Pancreas (tissue), 10 donors: ENCODE measurements around the gene SP7. TPM values are rescaled to one million over a fixed set of nuclear protein-coding genes. Genes with fewer than 3 reads are reported as not detected.
"Not testable (repeated sequence)": the region's sequence is repeated elsewhere in the genome, so short reads cannot be mapped to it uniquely, and the experiment has no call there.

Experiments
- ATAC-seq, 4 donors: fragments of 200-7000 bp; cut with Tn5 transposase; one replicate each; pipeline versions ENCODE4 v1.8.0 to v1.9.1; 2020; ENCODE audit warnings: mild to moderate bottlenecking in 4 of 4, moderate library complexity in 4 of 4
- DNase-seq, 6 donors: peaks; one replicate each; pipeline ENCODE4 v3.0.0-alpha.2; 2020
- FAIRE-seq: peaks from 2 replicates; lab custom pipeline; 2012; peaks lifted over from hg19 to GRCh38; lab: Jason Lieb, UNC
- H3K27ac ChIP-seq, 4 donors: fragments of 200-600 bp; sonication (generic); 1 replicate in 3 of 4; 2 replicates in 1 of 4; pipeline versions ENCODE4 v1.5.0 to v1.8.0; 2020
- H3K27me3 ChIP-seq, 4 donors: fragments of 200-600 bp; one replicate each; pipeline ENCODE4 v1.8.0; 2021
- H3K36me3 ChIP-seq, 3 donors: fragments of 200-600 bp; sonication (generic) in 1 of 3; one replicate each; pipeline versions ENCODE4 v1.5.0 to v1.8.0; 2020 to 2021
- H3K4me1 ChIP-seq, 3 donors: fragments of 200-600 bp; one replicate each; pipeline ENCODE4 v1.8.0; 2021
- H3K4me3 ChIP-seq, 4 donors: fragments of 200-600 bp; sonication (generic) in 2 of 4; one replicate each; pipeline versions ENCODE4 v1.5.0 to v1.8.0; 2020 to 2021
- H3K9me3 ChIP-seq, 4 donors: fragments of 200-600 bp; one replicate each; pipeline ENCODE4 v1.8.0; 2021
- CTCF ChIP-seq, 4 donors: fragments of 200-600 bp; sonication (generic) in 3 of 4; IDR thresholded peaks; one replicate each; pipeline versions ENCODE4 v1.5.0 to v1.8.0; 2021; ENCODE audit warnings: antibody characterized with exemption in 4 of 4
- WGBS, 2 donors: extraction: QIAGEN DNeasy Blood & Tissue Kit; methylation state at CpG; one replicate each; pipeline ENCODE4 v1.1.7; 2013; 5-methylcytosine and 5-hydroxymethylcytosine counted together
- intact Hi-C, 3 donors: fragments of 100-400 bp; cut with DNase I; formaldehyde crosslinking; loops; one replicate each; pipeline versions ENCODE4 v1.11.1 to v1.14.2; 2022
- polyA plus RNA-seq, 2 donors: library from polyadenylated mRNA; stranded (reverse); fragments of 200-250 nt; gene quantifications; one replicate each; pipeline ENCODE4 v1.2.3, GENCODE V29; 2013
- total RNA-seq, 6 donors: library from RNA; stranded (reverse); fragmentation: NEBNext Ultra II Directional in 4 of 6; extraction: Animal tissue kit (Norgen Biotek cat#: 25700) in 4 of 6; gene quantifications; one replicate each; pipeline versions ENCODE4 v1.2.1 to v1.2.4, GENCODE V29; 2021 to 2023
- donor health status: healthy with polysubstance abuse.
- donor health status: DM: no; HTN: no; CAD: no; lungs with moderate emphysema.
- donor health status: DM: no; HTN: no; CAD: no.
- donor health status: control.
- donor health status: control.
- donor health status: Bipolar disorder and iron deficiency.
- donor health status: DM: yes; HTN: yes; CAD: no.
- donor health status: DM: no; HTN: no; CAD: no.
- donor health status: DM: no; HTN: no; CAD: no.
- donor health status: DM: yes; HTN: yes; CAD: no.

Gene SP7
- total and polyA plus RNA-seq, 8 donors: not detected

DNA sequence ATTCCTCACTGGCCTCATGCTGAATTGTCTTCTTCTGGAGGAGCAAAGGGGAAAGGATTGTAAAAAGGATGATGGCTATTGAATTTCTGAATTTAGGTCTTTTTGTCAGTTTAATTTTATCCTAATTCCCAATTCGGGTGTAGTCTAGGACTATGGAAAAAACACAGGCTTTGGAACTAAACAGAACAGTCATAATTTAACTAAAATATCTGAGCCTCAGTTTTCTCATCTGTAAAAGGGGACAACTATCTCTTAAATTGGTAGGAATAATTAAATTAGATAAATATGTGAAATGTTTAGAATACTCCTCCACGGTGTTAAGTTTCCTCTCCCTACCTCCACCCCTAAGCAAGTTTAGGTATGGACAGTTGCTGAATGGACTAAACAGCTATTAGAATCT lies 40.6 kb upstream of the SP7 start:
- Histone ChIP-seq H3K27me3 (no peaks in the 10 kb centered on the region), H3K36me3 (no peaks in the 10 kb centered on the region), H3K27ac (no peak overlapping the region), H3K4me1 (peaks cover 14 to 32% (median 23%) of the 10 kb centered on the region in 3 donors), H3K9me3 (no peaks in the 10 kb centered on the region), H3K4me3 (no peak overlapping the region)
- ATAC-seq (no peak), DNase-seq (no peak), FAIRE-seq (no peak)
- TF ChIP-seq CTCF (IDR thresholded peaks at IDR 0.05): no peak
- intact Hi-C loops: no loop called here
- WGBS, 2 donors: 73 to 83% methylated on average over 2 of the region's 2 CpGs

- H3K4me3 ChIP-seq, H3K9me3 ChIP-seq, ATAC-seq, intact Hi-C loops, FAIRE-seq, H3K27me3 ChIP-seq, H3K36me3 ChIP-seq: not testable (repeated sequence)
- 89 to 91% methylated on average over 14 of the region's 14 CpGs for WGBS, 2 donors
- Histone ChIP-seq H3K27ac (peak overlapping the region in 2 of 4 donors; percentile 49 to 76), H3K4me1 (peaks cover 14 to 36% (median 24%) of the 10 kb centered on the region in 3 donors)
- peak in 1 of 6 donors; percentile 22 for DNase-seq
Measured at GRCh38 chr12:53374277-53374676, 38.1 kb upstream of the SP7 start.

GRCh38 chr12:53373554-53374133 lies 37.5 kb upstream of the SP7 start:
- 63 to 70% methylated on average over 6 of the region's 6 CpGs for WGBS, 2 donors
- FAIRE-seq: not testable (repeated sequence)

GRCh38 chr12:53365245-53365904 lies 29.2 kb upstream of the SP7 start:
- no peak overlapping the region for H3K4me3 ChIP-seq
- ATAC-seq (peak in 3 of 4 donors; percentile 22 to 77 (median 65)), FAIRE-seq (no peak), DNase-seq (no peak)
- TF ChIP-seq CTCF (IDR thresholded peaks at IDR 0.05): no peak
- H3K27me3 ChIP-seq: no peaks in the 10 kb centered on the region
- H3K36me3 ChIP-seq: no peaks in the 10 kb centered on the region
- peaks cover 2 to 11% (median 5%) of the 10 kb centered on the region in 3 donors for H3K4me1 ChIP-seq
- 77% methylated on average over 4 of the region's 4 CpGs for WGBS, 2 donors
- H3K27ac ChIP-seq: peak overlapping the region in 2 of 4 donors; percentile 60 to 68
- H3K9me3 ChIP-seq: no peaks in the 10 kb centered on the region
- intact Hi-C loops: no loop called here

More at GRCh38 chr12:53373554-53374133, 37.5 kb upstream of the SP7 start:
- H3K36me3 ChIP-seq, intact Hi-C loops, H3K9me3 ChIP-seq, H3K4me3 ChIP-seq, ATAC-seq, H3K27me3 ChIP-seq: not testable (repeated sequence)
- peak overlapping the region in 3 of 4 donors; percentile 27 to 76 (median 49) for H3K27ac ChIP-seq
- H3K4me1 ChIP-seq: peaks cover 11 to 32% (median 21%) of the 10 kb centered on the region in 3 donors
- peak in 1 of 6 donors; percentile 13 for DNase-seq

GRCh38 chr12:53361638-53362037 lies 25.5 kb upstream of the SP7 start:
- not testable (repeated sequence) for ATAC-seq
- 87 to 94% methylated on average over 10 of the region's 10 CpGs for WGBS, 2 donors

GRCh38 chr12:53358836-53359419 lies 22.8 kb upstream of the SP7 start:
- FAIRE-seq (no peak), DNase-seq (no peak), ATAC-seq (no peak)
- Histone ChIP-seq H3K9me3 (no peaks in the 10 kb centered on the region), H3K4me3 (no peak overlapping the region), H3K36me3 (no peaks in the 10 kb centered on the region), H3K27ac (no peak overlapping the region), H3K4me1 (no peaks in the 10 kb centered on the region), H3K27me3 (no peaks in the 10 kb centered on the region)
- WGBS, 2 donors: 80 to 86% methylated on average over 5 of the region's 5 CpGs
- intact Hi-C loops: no loop called here
- no peak for TF ChIP-seq CTCF (IDR thresholded peaks at IDR 0.05)

More at GRCh38 chr12:53361638-53362037, 25.5 kb upstream of the SP7 start:
- H3K27ac ChIP-seq, H3K4me1 ChIP-seq, DNase-seq, intact Hi-C loops, H3K4me3 ChIP-seq, H3K9me3 ChIP-seq, FAIRE-seq, H3K36me3 ChIP-seq, H3K27me3 ChIP-seq: not testable (repeated sequence)
